Motor neuron (in vitro differentiated cells): ENCODE measurements around the gene CLPTM1L. TPM values are rescaled to one million over a fixed set of nuclear protein-coding genes. Genes with fewer than 3 reads are reported as not detected.
A peak's percentile ranks its signal among the peaks of the same experiment; 100 is the strongest.
"Not testable (repeated sequence)": the region's sequence is repeated elsewhere in the genome, so short reads cannot be mapped to it uniquely, and the experiment has no call there.

Source experiments
- ATAC-seq, 8 experiments: fragments of 200-7000 bp; cut with Tn5 transposase; replicated peaks in 6 of 8; 2 replicates each; pipeline ENCODE4 v1.8.0; 2021; ENCODE audit warnings: mild to moderate bottlenecking in 8 of 8, moderate library complexity in 8 of 8
- H3K27ac ChIP-seq, 2 donors: fragments of 250-450 bp; sonication (Bioruptor Pico); 2 replicates each; pipeline ENCODE4 v1.9.0; 2021; ENCODE audit warnings: antibody characterized with exemption in 2 of 2, mild to moderate bottlenecking in 2 of 2, moderate library complexity in 1 of 2
- H3K4me1 ChIP-seq, 2 donors: fragments of 250-450 bp; sonication (Bioruptor Pico); replicated peaks in 1 of 2; 2 replicates each; pipeline ENCODE4 v1.6.1; 2021; ENCODE audit warnings: antibody characterized with exemption in 2 of 2, mild to moderate bottlenecking in 2 of 2, moderate library complexity in 1 of 2
- H3K4me3 ChIP-seq, 5 donors: fragments of 250-450 bp; sonication (Bioruptor Pico); 2 replicates each; pipeline ENCODE4 v1.9.0; 2021; ENCODE audit warnings: antibody characterized with exemption in 5 of 5, mild to moderate bottlenecking in 5 of 5, moderate library complexity in 4 of 5
- WGBS, 10 experiments: fragments of 450-650 bp; shearing (Covaris generic); methylation state at CpG; one replicate each; pipeline ENCODE4 v1.0.0; 2022; 5-methylcytosine and 5-hydroxymethylcytosine counted together
- in situ Hi-C, 9 experiments: fragments of 400-800 bp; cut with MboI; loops; one replicate each; pipeline ENCODE4 v1.15.0; 2021; ENCODE audit warnings: low sequenced_read_pairs in 9 of 9, low pct_unique_long_range_greater_than_20kb in 2 of 9; ENCODE audit not compliant: unreplicated experiment in 9 of 9
- total RNA-seq, 8 experiments: library from RNA; unstranded; fragments of 300-600 nt; gene quantifications; 2 replicates each; pipeline versions ENCODE4 v1.2.3 to v1.2.4, GENCODE V29; 2022

CLPTM1L gene
- total RNA-seq, 8 experiments from 2014 or later = 42.4 to 132 (median 77.7) TPM

DNA sequence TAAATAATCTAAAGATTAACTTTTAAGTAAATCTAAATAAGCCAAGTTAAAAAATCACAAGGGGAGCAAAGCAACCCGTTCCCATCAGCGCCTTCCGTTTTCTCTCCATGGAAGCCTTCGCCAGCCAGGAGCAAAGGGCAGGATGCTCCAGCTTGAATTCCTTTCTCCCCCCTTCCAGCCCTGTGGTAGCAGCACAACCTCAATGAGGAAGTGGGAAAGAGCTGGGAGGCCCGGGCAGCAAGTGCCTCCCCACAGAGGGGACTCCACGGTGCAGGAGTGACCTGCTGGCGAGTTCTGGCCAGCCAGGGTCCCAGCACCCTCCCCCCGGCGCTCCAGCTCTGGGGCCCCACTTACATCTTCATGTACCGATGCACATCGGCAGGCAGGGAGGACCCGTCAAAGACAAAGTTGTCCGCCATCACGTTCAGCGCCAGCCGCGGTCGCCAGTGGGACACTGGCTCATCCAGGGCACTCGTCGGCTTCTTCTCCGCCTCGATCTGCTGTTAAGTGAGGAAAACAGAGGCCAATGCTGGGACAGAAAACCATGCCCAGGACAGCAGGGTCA, 6.3 kb downstream of the CLPTM1L start:
- Histone ChIP-seq H3K4me3 (no peak overlapping the region), H3K4me1 (peaks cover 0 to 3% of the 10 kb centered on the region in 2 donors), H3K27ac (no peak overlapping the region)
- no peak for ATAC-seq
- in situ Hi-C loops = no loop called here
- 67 to 100% (median 94%) methylated on average over 1 to 9 of the region's 22 CpGs; no CpG with 5 or more reads in 3 of the 10 experiments for WGBS, 10 experiments

DNA sequence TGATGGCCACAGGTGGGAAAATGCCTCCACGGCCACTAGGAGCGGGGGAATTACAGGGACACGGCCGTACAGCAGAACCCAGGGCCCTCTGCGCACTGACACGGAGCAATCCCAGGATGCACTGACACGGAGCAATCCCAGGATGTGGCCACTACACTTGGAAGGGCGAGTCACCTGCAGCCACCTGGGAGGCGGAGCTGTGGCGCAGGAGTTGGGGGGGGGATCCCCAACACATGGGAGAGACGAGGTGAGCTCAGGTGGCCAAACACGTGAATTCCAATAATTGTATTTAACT, 6.8 kb downstream of the CLPTM1L start:
- no peak overlapping the region for H3K27ac ChIP-seq
- no peaks in the 10 kb centered on the region for H3K4me1 ChIP-seq
- no peak for ATAC-seq
- WGBS, 10 experiments = 90 to 100% (median 100%) methylated on average over 1 to 8 of the region's 12 CpGs; no CpG with 5 or more reads in 6 of the 10 experiments
- H3K4me3 ChIP-seq = no peak overlapping the region
- in situ Hi-C loops = no loop called here

DNA sequence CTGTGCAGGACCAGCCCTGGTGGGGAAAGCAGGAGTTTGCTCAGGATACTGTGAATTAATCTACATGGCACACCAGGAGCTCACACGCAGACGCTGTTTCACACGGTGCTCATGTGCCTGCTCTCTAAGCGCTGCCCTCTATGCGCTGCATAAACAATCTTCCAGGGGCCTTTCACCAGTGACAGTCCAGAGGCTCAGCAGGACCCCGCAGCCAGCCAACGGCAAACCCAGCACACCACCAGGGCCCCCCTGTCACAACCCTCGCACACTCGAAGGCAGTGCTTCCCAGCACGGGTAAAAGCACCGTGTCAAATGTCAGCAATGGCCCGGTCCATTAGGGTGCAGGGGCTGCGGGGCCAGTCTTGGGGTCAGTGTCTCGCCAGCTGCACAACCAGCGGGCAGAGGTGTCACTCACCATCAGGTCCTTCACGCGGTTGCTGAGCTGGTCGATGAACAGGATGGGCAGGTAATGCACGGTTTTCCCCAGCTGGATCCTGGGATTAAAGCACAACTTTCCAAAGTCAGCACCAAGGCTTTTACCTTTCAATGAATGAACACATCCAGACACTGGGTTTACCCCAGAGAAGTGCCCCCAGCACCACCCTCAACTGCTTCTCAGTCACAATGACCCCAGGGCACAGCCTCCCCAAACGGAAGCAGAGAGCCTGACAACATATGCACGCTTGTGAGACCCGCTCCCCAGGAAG, 7.3 kb downstream of the CLPTM1L start:
- ATAC-seq = no peak

DNA sequence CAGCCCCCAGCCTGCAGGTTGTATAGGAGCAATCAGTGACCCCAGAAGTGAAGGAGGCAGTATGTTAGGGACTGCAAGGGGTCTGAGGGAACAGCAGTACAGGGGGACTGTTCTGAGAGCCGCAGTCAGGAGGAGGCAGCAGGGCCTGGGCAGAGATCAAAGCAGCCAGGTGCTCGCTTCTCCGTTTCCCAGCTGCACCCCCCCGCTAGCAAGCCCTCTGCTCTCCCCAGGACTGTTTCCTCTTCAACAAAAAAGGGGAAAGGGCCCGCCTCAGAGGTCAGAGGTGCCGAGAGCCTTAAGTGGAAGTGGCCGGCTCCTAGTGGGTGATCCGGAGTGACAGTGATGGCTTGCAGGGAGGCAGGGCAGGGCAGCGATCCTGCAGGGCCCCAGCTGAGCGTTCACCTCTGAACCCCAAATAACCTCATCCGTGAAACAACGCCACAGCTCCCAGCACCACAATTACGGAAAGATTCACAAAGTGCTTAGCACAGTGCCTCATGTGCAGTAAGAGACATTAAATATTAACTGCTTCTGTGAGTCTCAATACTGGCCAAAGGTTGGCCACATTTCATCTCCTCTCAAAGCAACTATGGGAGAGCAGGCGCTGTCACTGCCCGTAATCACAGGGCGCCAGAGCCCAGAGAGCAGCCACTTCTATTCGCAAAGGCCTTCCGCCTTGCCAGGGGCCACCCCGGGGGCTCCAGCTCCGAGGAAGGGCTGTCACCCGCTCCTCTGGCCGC, 8.0 kb downstream of the CLPTM1L start:
- in situ Hi-C loops = no loop called here
- peak overlapping the region in 1 of 2 donors; percentile 41 for H3K27ac ChIP-seq
- H3K4me1 ChIP-seq = no peaks in the 10 kb centered on the region
- 48 to 98% (median 88%) methylated on average over 2 to 15 of the region's 22 CpGs; no CpG with 5 or more reads in 2 of the 10 experiments for WGBS, 10 experiments
- ATAC-seq = peak in 1 of 8 experiments; percentile 60
- H3K4me3 ChIP-seq = no peak overlapping the region

More for the DNA sequence above, 7.3 kb downstream of the CLPTM1L start:
- Histone ChIP-seq H3K4me1 (no peaks in the 10 kb centered on the region), H3K4me3 (no peak overlapping the region), H3K27ac (peak overlapping the region in 1 of 2 donors; percentile 41)
- 90 to 100% (median 92%) methylated on average over 1 to 11 of the region's 22 CpGs; no CpG with 5 or more reads in 4 of the 10 experiments for WGBS, 10 experiments
- in situ Hi-C loops = no loop called here

DNA sequence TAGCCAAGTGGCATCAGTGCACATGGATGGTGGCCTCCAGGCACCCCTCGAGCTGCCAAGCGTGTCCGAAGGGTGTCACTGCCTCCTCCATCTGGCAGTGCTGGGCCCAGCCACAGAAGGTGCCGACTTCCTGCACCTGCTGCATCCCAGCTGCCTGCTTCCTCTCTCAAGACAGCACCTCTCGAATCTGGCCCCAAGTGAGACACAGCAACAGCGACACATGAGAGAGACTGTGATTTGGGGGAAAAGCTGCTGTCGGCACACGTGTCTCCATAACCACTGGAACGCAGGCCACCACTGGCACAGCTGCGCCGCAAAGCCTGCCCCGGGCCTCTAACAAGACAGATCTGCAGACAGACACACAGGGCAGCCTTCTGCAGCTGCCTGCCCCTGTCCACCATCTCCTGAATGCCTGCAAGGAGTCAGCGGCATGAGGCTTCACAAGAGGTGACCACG, 8.8 kb downstream of the CLPTM1L start:
- H3K4me1 ChIP-seq = no peaks in the 10 kb centered on the region

DNA sequence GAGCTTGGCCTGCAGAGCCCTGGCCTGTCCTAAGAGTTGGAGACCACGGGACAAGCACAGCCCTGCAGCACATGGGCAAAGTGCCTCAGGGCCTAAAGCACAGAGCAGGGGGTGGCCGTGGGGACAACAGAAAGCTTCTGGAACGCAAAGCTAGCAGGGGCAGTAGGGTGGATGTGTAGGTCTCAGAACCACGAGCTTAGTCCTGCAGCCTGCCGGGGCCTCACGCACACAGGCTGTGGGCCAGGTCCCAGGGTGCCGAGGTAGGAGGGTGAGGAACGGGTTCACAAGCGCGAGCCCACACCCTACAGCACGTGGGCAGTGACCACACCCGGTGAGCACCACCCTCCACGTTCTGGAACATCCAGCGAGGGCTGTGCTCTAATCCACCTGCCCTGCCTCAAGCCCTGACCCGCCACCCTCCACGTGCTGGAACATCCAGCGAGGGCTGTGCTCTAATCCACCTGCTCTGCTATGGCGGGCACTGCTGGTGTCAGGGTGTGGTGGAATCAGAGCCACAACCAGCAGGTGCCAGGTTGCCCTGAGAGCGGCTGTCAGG, 9.3 kb downstream of the CLPTM1L start:
- no peak overlapping the region for H3K4me3 ChIP-seq
- H3K4me1 ChIP-seq = no peaks in the 10 kb centered on the region
- in situ Hi-C loops = no loop called here
- peak in 1 of 8 experiments; percentile 63 for ATAC-seq
- no peak overlapping the region for H3K27ac ChIP-seq
- WGBS, 10 experiments = 80 to 100% (median 87%) methylated on average over 1 to 4 of the region's 19 CpGs; no CpG with 5 or more reads in 3 of the 10 experiments

More for the DNA sequence above, 8.8 kb downstream of the CLPTM1L start:
- no peak for ATAC-seq
- Histone ChIP-seq H3K27ac (no peak overlapping the region), H3K4me3 (no peak overlapping the region)
- in situ Hi-C loops = no loop called here
- WGBS, 10 experiments = 87 to 100% (median 100%) methylated on average over 1 to 5 of the region's 14 CpGs; no CpG with 5 or more reads in 3 of the 10 experiments

DNA sequence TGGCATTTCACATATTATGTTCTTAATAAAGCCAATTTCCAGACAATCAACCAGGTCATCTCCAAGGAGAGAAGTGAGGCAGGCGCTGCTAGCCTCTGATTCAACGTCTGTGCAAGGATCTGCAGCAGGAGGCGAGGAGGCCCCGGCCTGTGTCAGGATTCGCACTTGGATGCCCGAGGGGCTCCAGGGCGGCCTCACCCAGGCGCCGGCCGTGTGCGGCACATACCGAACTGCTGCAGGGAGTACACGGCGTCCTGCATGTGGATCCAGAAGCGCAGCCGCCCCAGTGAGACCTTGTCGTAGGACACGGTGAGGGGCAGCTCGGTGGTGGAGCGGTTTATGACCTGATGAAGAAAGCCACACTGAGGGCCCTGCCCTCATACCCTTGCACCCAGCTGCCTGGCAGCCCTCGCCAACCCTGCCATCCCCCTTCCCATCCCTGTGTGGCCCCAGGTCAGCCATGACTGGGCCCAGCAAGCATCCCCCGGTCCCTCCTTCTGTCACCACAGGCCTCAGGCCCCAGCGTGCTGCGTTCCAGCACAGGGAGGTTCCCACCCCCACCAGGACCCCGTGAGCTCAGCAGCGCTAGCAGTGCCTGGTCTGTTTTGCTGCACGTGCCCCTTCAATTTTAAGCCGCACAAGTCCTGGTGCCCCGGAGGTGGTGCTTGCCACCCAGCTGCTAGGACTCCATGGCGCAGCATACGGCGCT, 9.9 kb downstream of the CLPTM1L start:
- Histone ChIP-seq H3K4me1 (no peaks in the 10 kb centered on the region), H3K4me3 (no peak overlapping the region), H3K27ac (no peak overlapping the region)
- 90 to 100% (median 95%) methylated on average over 1 to 10 of the region's 32 CpGs; no CpG with 5 or more reads in 3 of the 10 experiments for WGBS, 10 experiments
- ATAC-seq = no peak
- in situ Hi-C loops = no loop called here

DNA sequence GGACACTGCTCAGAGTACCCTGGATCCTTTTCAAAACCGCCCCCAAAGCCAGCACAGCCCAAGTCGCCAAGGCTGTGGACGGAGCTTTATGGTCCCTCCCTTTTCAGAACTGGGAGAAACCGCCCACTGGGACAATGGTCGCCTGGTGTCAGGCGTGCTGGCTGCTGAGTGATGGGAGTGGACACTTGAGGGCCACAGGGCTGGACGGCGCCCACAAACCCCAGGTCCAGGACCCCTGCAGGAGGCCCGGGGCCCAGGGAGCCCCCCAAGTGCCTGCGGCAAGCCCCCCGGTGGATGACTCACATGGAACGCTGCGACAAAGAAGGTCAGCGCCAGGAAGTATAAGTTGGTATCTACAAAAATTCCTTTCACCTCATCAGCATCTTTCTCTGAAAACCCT, 10.9 kb downstream of the CLPTM1L start:
- no peak for ATAC-seq
- Histone ChIP-seq H3K4me1 (no peaks in the 10 kb centered on the region), H3K27ac (no peak overlapping the region), H3K4me3 (no peak overlapping the region)
- in situ Hi-C loops = no loop called here
- WGBS, 10 experiments = 88 to 100% (median 100%) methylated on average over 1 to 10 of the region's 14 CpGs; no CpG with 5 or more reads in 3 of the 10 experiments

DNA sequence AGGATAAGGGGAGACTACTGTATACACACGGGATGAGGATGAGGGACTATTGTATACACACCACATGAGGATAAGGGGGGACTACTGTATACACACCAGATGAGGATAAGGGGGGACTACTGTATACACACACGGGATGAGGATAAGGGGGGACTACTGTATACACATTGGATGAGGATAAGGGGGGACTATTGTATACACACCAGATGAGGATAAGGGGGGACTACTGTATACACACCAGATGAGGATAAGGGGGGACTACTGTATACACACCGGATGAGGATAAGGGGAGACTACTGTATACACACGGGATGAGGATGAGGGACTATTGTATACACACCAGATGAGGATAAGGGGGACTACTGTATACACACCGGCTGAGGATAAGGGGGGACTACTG, 11.6 kb downstream of the CLPTM1L start:
- ATAC-seq, H3K4me3 ChIP-seq, H3K27ac ChIP-seq, H3K4me1 ChIP-seq, in situ Hi-C loops: not testable (repeated sequence)
- 67 to 94% (median 85%) methylated on average over 2 to 4 of the region's 5 CpGs; no CpG with 5 or more reads in 1 of the 10 experiments for WGBS, 10 experiments

DNA sequence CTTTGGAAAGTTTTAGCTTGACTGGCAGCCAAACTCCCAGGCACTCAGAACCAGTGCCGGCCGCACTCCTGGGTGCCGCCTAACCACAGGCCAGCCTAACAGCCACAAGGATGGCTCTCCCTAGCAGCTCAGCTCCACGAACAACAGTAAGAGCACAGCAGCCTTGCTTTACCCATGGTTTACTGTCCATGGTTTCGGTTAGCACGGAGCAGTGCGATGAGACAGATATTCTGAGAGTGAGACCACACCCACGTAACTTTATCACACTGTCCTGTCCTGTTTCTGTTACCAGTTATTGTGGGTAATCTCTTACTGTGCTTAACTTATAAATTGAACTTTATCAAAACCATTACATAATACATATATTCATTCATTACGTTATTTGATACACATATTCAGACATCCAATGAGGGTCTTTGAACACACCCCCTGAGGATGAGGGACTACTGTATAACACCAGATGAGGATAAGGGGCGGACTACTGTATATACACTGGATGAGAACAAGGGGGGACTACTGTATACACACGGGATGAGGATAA, 12.4 kb downstream of the CLPTM1L start:
- in situ Hi-C loops = no loop called here
- WGBS, 10 experiments = 40 to 100% (median 83%) methylated on average over 1 to 9 of the region's 11 CpGs; no CpG with 5 or more reads in 2 of the 10 experiments
- H3K27ac ChIP-seq = no peak overlapping the region
- no peaks in the 10 kb centered on the region for H3K4me1 ChIP-seq
- ATAC-seq = peak in 4 of 8 experiments; percentile 9 to 58 (median 22)
- H3K4me3 ChIP-seq = no peak overlapping the region

DNA sequence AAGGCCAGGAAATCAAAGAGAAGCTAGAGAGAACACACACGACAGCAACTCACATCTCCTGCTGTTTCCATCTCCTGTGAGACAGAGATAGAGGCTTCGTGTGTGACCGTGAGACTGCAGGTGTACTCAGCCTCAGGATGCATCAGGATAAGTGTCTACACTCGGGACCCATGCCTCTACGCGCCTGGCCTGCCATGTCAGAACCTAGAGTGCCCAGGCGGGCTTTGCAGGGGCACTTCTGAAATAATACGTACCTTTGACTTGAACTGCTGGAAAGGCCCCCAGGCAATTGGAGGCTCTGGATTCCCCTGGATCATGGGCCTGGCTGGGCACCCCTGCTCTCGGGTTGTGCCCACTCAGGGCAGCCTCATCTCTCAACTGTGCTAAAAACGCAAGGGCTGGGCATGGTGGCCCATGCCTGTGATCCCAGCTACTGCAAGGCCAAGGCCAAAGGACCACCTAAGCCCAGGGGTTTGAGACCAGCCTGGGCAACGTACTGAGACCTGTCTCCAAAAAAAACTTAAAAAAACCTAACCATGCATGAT, 13.0 kb downstream of the CLPTM1L start:
- in situ Hi-C loops = no loop called here
- no peak for ATAC-seq
- 80 to 100% (median 93%) methylated on average over 1 to 7 of the region's 11 CpGs; no CpG with 5 or more reads in 4 of the 10 experiments for WGBS, 10 experiments
- Histone ChIP-seq H3K27ac (no peak overlapping the region), H3K4me1 (no peaks in the 10 kb centered on the region), H3K4me3 (no peak overlapping the region)
